Liver (tissue), 9 donors: ENCODE data around the gene KCNJ14. TPM values are rescaled to one million over a fixed set of nuclear protein-coding genes. Genes with fewer than 3 reads are reported as not detected.

ENCODE experiments used
- DNase-seq: peaks from one replicate; pipeline ENCODE4 v3.0.0-alpha.2; 2017; ENCODE audit warnings: low spot score
- H3K27ac ChIP-seq, 2 donors: one replicate each; pipeline ENCODE4 v1.7.0; 2013; ENCODE audit warnings: inconsistent platforms in 2 of 2, low read length in 2 of 2, control low read depth in 1 of 2, low read depth in 1 of 2, mild to moderate bottlenecking in 1 of 2
- H3K27me3 ChIP-seq, 4 donors: one replicate each; pipeline versions ENCODE4 v1.6.1 to v1.7.0; 2013; ENCODE audit warnings: low read length in 3 of 4, inconsistent platforms in 1 of 4, mild to moderate bottlenecking in 1 of 4, moderate library complexity in 1 of 4; ENCODE audit not compliant: control insufficient read depth in 4 of 4, insufficient read depth in 4 of 4
- H3K36me3 ChIP-seq, 4 donors: one replicate each; pipeline versions ENCODE4 v1.6.1 to v1.7.0; 2013; ENCODE audit warnings: low read length in 3 of 4, mild to moderate bottlenecking in 3 of 4, low read depth in 1 of 4, moderate library complexity in 1 of 4; ENCODE audit not compliant: control insufficient read depth in 4 of 4, insufficient read depth in 3 of 4
- H3K4me1 ChIP-seq, 4 donors: one replicate each; pipeline versions ENCODE4 v1.6.1 to v1.7.0; 2013; ENCODE audit warnings: low read length in 3 of 4, mild to moderate bottlenecking in 3 of 4, moderate library complexity in 1 of 4; ENCODE audit not compliant: control insufficient read depth in 4 of 4, insufficient read depth in 4 of 4
- H3K4me3 ChIP-seq, 3 donors: one replicate each; pipeline versions ENCODE4 v1.6.1 to v1.7.0; 2013; ENCODE audit warnings: low read length in 3 of 3, control low read depth in 1 of 3, low read depth in 1 of 3, mild to moderate bottlenecking in 1 of 3
- H3K9ac ChIP-seq, 2 donors: one replicate each; pipeline ENCODE4 v1.7.0; 2013; ENCODE audit warnings: low read length in 2 of 2, mild to moderate bottlenecking in 2 of 2, moderate library complexity in 2 of 2, control low read depth in 1 of 2, low read depth in 1 of 2
- H3K9me3 ChIP-seq, 4 donors: one replicate each; pipeline versions ENCODE4 v1.6.1 to v1.7.0; 2013; ENCODE audit warnings: low read length in 3 of 4; ENCODE audit not compliant: control insufficient read depth in 4 of 4
- ATF3 ChIP-seq: IDR thresholded peaks from 2 replicates; pipeline ENCODE4 v1.6.1; 2016; ENCODE audit warnings: antibody characterized with exemption
- CTCF ChIP-seq: fragments of 150-350 bp; IDR thresholded peaks from 2 replicates; pipeline ENCODE4 v1.5.1; 2017; ENCODE audit warnings: improper control_type of control experiment, low read depth, low read length; ENCODE audit not compliant: missing input control
- EGR1 ChIP-seq, 2 donors: IDR thresholded peaks; 2 replicates each; pipeline ENCODE4 v1.6.1; 2016 to 2018; ENCODE audit warnings: antibody characterized with exemption in 2 of 2, low read depth in 2 of 2
- FOXA1 ChIP-seq: IDR thresholded peaks from 2 replicates; pipeline ENCODE4 v1.6.1; 2016; ENCODE audit warnings: antibody characterized with exemption
- FOXA2 ChIP-seq: IDR thresholded peaks from 2 replicates; pipeline ENCODE4 v1.6.1; 2016; ENCODE audit warnings: antibody characterized with exemption
- GABPA ChIP-seq, 2 donors: IDR thresholded peaks in 1 of 2; conservative IDR thresholded peaks in 1 of 2; 2 replicates each; pipeline ENCODE4 v1.6.1; 2016; ENCODE audit warnings: antibody characterized with exemption in 2 of 2, mild to moderate bottlenecking in 1 of 2, moderate library complexity in 1 of 2
- HNF4A ChIP-seq, 2 donors: conservative IDR thresholded peaks; 2 replicates each; pipeline ENCODE4 v1.6.1; 2016; ENCODE audit warnings: antibody characterized with exemption in 2 of 2, mild to moderate bottlenecking in 2 of 2
- HNF4G ChIP-seq: IDR thresholded peaks from 2 replicates; pipeline ENCODE4 v1.6.1; 2016; ENCODE audit warnings: antibody characterized with exemption
- JUND ChIP-seq, 2 donors: IDR thresholded peaks; 2 replicates each; pipeline ENCODE4 v1.6.1; 2016; ENCODE audit warnings: antibody characterized with exemption in 2 of 2
- MAX ChIP-seq: IDR thresholded peaks from 2 replicates; pipeline ENCODE4 v1.6.1; 2016; ENCODE audit warnings: antibody characterized with exemption
- NR2F2 ChIP-seq: IDR thresholded peaks from 2 replicates; pipeline ENCODE4 v1.6.1; 2016; ENCODE audit warnings: antibody characterized with exemption
- RAD21 ChIP-seq, 2 donors: IDR thresholded peaks; 2 replicates each; pipeline ENCODE4 v1.6.1; 2016; ENCODE audit warnings: antibody characterized with exemption in 2 of 2, mild to moderate bottlenecking in 2 of 2
- REST ChIP-seq: IDR thresholded peaks from 2 replicates; pipeline ENCODE4 v1.6.1; 2016; ENCODE audit warnings: antibody characterized with exemption, mild to moderate bottlenecking
- RXRA ChIP-seq, 2 donors: IDR thresholded peaks; 2 replicates each; pipeline ENCODE4 v1.6.1; 2017 to 2018; ENCODE audit warnings: antibody characterized with exemption in 2 of 2, mild to moderate bottlenecking in 1 of 2
- SP1 ChIP-seq: IDR thresholded peaks from 2 replicates; pipeline ENCODE4 v1.6.1; 2018; ENCODE audit warnings: antibody characterized with exemption, mild to moderate bottlenecking
- TAF1 ChIP-seq: conservative IDR thresholded peaks from 2 replicates; pipeline ENCODE4 v1.6.1; 2016; ENCODE audit warnings: antibody characterized with exemption, mild to moderate bottlenecking
- YY1 ChIP-seq: IDR thresholded peaks from 2 replicates; pipeline ENCODE4 v1.6.1; 2016; ENCODE audit warnings: antibody characterized with exemption, mild to moderate bottlenecking
- ZBTB33 ChIP-seq: IDR thresholded peaks from 2 replicates; pipeline ENCODE4 v1.6.1; 2016; ENCODE audit warnings: antibody characterized with exemption
- WGBS: extraction: QIAGEN DNeasy Blood & Tissue Kit; methylation state at CpG from one replicate; pipeline ENCODE4 v1.1.7; 2013; 5-methylcytosine and 5-hydroxymethylcytosine counted together
- polyA plus RNA-seq, 2 donors: library from polyadenylated mRNA; stranded (reverse) in 1 of 2; unstranded in 1 of 2; fragments of 200-250 nt in 1 of 2; fragments of >200 nt in 1 of 2; fragmentation: Nextera tagmentation in 1 of 2; extraction: Ambion mirVana in 1 of 2; gene quantifications; one replicate each; pipeline versions ENCODE4 v1.2.1 to v1.2.3, GENCODE V29; 2013 to 2015
- total RNA-seq, 2 donors: library from RNA; depleted of rRNA; stranded (reverse); fragments of >200 nt; gene quantifications; one replicate each; pipeline ENCODE4 v1.2.3, GENCODE V29; 2014
- donor health status: healthy.
- donor health status: healthy.
- donor health status: healthy.
- donor health status: healthy.
- donor health status: healthy.

The KCNJ14 gene
- total and polyA plus RNA-seq, 4 donors = 0.06 to 0.92 (median 0.17) TPM

GRCh38 chr19:48444129-48444935 lies 11.0 kb upstream of the KCNJ14 start:
- Histone ChIP-seq H3K9me3 (no peaks in the 10 kb centered on the region), H3K9ac (no peak overlapping the region), H3K4me3 (no peak overlapping the region), H3K27ac (no peak overlapping the region), H3K36me3 (peaks cover 0 to 13% (median 6%) of the 10 kb centered on the region in 4 donors), H3K27me3 (no peaks in the 10 kb centered on the region), H3K4me1 (peaks cover 4 to 24% (median 14%) of the 10 kb centered on the region in 4 donors)
- DNase-seq = no peak
- TF ChIP-seq NR2F2 (no peak), HNF4A (conservative IDR thresholded peaks at IDR 0.05) (peak in 1 of 2 donors; percentile 28)
- 19% methylated on average over 38 of the region's 38 CpGs for WGBS

GRCh38 chr19:48444936-48445200 lies 10.5 kb upstream of the KCNJ14 start:
- Histone ChIP-seq H3K27ac (peak overlapping the region in 1 of 2 donors; percentile 68), H3K9me3 (no peaks in the 10 kb centered on the region), H3K4me3 (no peak overlapping the region), H3K9ac (no peak overlapping the region), H3K4me1 (peaks cover 4 to 24% (median 14%) of the 10 kb centered on the region in 4 donors), H3K27me3 (no peaks in the 10 kb centered on the region), H3K36me3 (peaks cover 2 to 17% (median 8%) of the 10 kb centered on the region in 4 donors)
- TF ChIP-seq TAF1 (no peak), ATF3 (no peak), YY1 (no peak), HNF4G (no peak), EGR1 (IDR thresholded peaks at IDR 0.05; ENCODE audit: low read depth in 2 of 2) (no peak), FOXA1 (no peak), SP1 (no peak), HNF4A (conservative IDR thresholded peaks at IDR 0.05) (no peak), REST (no peak), CTCF (no peak), MAX (no peak), JUND (IDR thresholded peaks at IDR 0.05) (no peak), NR2F2 (no peak), GABPA (IDR thresholded peaks at IDR 0.05 in 1 of 2, conservative IDR thresholded peaks at IDR 0.05 in 1 of 2) (no peak), FOXA2 (no peak), RXRA (IDR thresholded peaks at IDR 0.05) (no peak), ZBTB33 (no peak), RAD21 (IDR thresholded peaks at IDR 0.05) (no peak)
- DNase-seq = no peak
- WGBS = 38% methylated on average over 3 of the region's 3 CpGs
